ENCODE results near the gene RABAC1. TPM values are rescaled to one million over a fixed set of nuclear protein-coding genes. Genes with fewer than 3 reads are reported as not detected.
"Not testable (repeated sequence)": the region's sequence is repeated elsewhere in the genome, so short reads cannot be mapped to it uniquely, and the experiment has no call there.

RABAC1 gene
- total RNA-seq, 1 experiment from 2014 or later, result 94.0 TPM

- Histone ChIP-seq H4K8ac (replicated peaks; ENCODE audit: insufficient read length, low read depth, low read length) (no peak overlapping the region), H3K4ac (ENCODE audit: low read depth, low read length) (no peak overlapping the region), H2AK5ac (ENCODE audit: insufficient read length, low read length) (no peak overlapping the region), H3T11ph (ENCODE audit: low read length) (no peak overlapping the region), H3K23me2 (ENCODE audit: insufficient read length, low read depth, low read length, poor library complexity, severe bottlenecking) (peaks cover 5% of the 10 kb centered on the region), H4K20me1 (ENCODE audit: control insufficient read depth, insufficient read depth, insufficient read length) (peaks cover 3% of the 10 kb centered on the region), H2BK12ac (ENCODE audit: insufficient read length, low read depth, low read length) (no peak overlapping the region), H2AFZ (ENCODE audit: low read length) (no peak overlapping the region), H2BK5ac (ENCODE audit: insufficient read length, low read length) (no peak overlapping the region), H3K14ac (ENCODE audit: insufficient read depth, low read length) (no peak overlapping the region), H3K79me1 (ENCODE audit: insufficient read depth, low read depth, low read length, poor library complexity, severe bottlenecking) (no peaks in the 10 kb centered on the region), H3K18ac (ENCODE audit: insufficient read length, low read depth, low read length) (no peak overlapping the region), H3K27ac (ENCODE audit: insufficient read length, low read depth, low read length) (no peak overlapping the region), H2BK15ac (ENCODE audit: low read depth, low read length) (no peak overlapping the region), H3K4me1 (ENCODE audit: insufficient read depth, low read length) (no peaks in the 10 kb centered on the region), H3K4me2 (ENCODE audit: insufficient read depth, insufficient read length, low read length) (peak overlapping the region; percentile 35), H2BK120ac (ENCODE audit: low read depth, low read length, poor library complexity, severe bottlenecking) (no peak overlapping the region), H3K79me2 (ENCODE audit: insufficient read depth, low read length) (no peaks in the 10 kb centered on the region), H4K5ac (ENCODE audit: insufficient read length, low read depth, low read length) (no peak overlapping the region), H3K23ac (ENCODE audit: insufficient read length, low read depth, low read length) (no peak overlapping the region), H3K27me3 (ENCODE audit: insufficient read depth, low read length) (peaks cover 91% of the 10 kb centered on the region), H3K9ac (ENCODE audit: extremely low read depth, insufficient read length, low read length) (no peak overlapping the region), H3K56ac (ENCODE audit: insufficient read length, low read depth, low read length) (no peak overlapping the region), H4K91ac (ENCODE audit: insufficient read length, low read depth, low read length) (no peak overlapping the region), H3K9me3 (ENCODE audit: control insufficient read depth, low read depth, low read length) (no peaks in the 10 kb centered on the region), H2BK20ac (ENCODE audit: low read depth, low read length, poor library complexity, severe bottlenecking) (no peak overlapping the region)
- WGBS (ENCODE audit: extremely low coverage, insufficient read length, low lambda C conversion rate), result no CpG with 5 or more reads among the region's 38 CpGs
- Mint-ChIP-seq H3K4me1 (peaks cover 6 to 15% of the 10 kb centered on the region in 2 experiments; a peak in 3 of 4 replicates), H3K36me3 (ENCODE audit: insufficient read depth in 1 of 3, low read depth in 3 of 3) (no peaks in the 10 kb centered on the region), H3K9me3 (peaks cover 0 to 2% of the 10 kb centered on the region in 2 experiments; a peak in 1 of 5 replicates), H3K27me3 (ENCODE audit: low read depth) (no peaks in the 10 kb centered on the region; the same call in none of the 2 replicates), H3K27ac (no peak overlapping the region), H3K4me3 (peak overlapping the region in 1 of 2 experiments; percentile 56; a peak in 1 of 5 replicates)
- no peak for DNase-seq
- no peak for TF ChIP-seq CTCF (conservative IDR thresholded peaks at IDR 0.05)
Observed at GRCh38 chr19:41915021-41915775, 43.9 kb downstream of the RABAC1 start.

GRCh38 chr19:41914424-41914834, 44.7 kb downstream of the RABAC1 start:
- H3K27me3 Mint-ChIP-seq (ENCODE audit: low read depth); H2BK15ac ChIP-seq (ENCODE audit: low read depth, low read length); H3K4me2 ChIP-seq (ENCODE audit: insufficient read depth, insufficient read length, low read length); H3K4ac ChIP-seq (ENCODE audit: low read depth, low read length); H3K9me3 Mint-ChIP-seq; H3K14ac ChIP-seq (ENCODE audit: insufficient read depth, low read length); H3K23ac ChIP-seq (ENCODE audit: insufficient read length, low read depth, low read length); H3K4me1 ChIP-seq (ENCODE audit: insufficient read depth, low read length); H3K79me1 ChIP-seq (ENCODE audit: insufficient read depth, low read depth, low read length, poor library complexity, severe bottlenecking); H3K9me3 ChIP-seq (ENCODE audit: control insufficient read depth, low read depth, low read length); H4K20me1 ChIP-seq (ENCODE audit: control insufficient read depth, insufficient read depth, insufficient read length); H2BK20ac ChIP-seq (ENCODE audit: low read depth, low read length, poor library complexity, severe bottlenecking); H3K79me2 ChIP-seq (ENCODE audit: insufficient read depth, low read length); H3K36me3 Mint-ChIP-seq (ENCODE audit: insufficient read depth in 1 of 3, low read depth in 3 of 3); H3K9ac ChIP-seq (ENCODE audit: extremely low read depth, insufficient read length, low read length); H3K27ac ChIP-seq (ENCODE audit: insufficient read length, low read depth, low read length); H3K27ac Mint-ChIP-seq; H4K5ac ChIP-seq (ENCODE audit: insufficient read length, low read depth, low read length); H3K56ac ChIP-seq (ENCODE audit: insufficient read length, low read depth, low read length); H3K18ac ChIP-seq (ENCODE audit: insufficient read length, low read depth, low read length); DNase-seq; H2BK5ac ChIP-seq (ENCODE audit: insufficient read length, low read length); H2AFZ ChIP-seq (ENCODE audit: low read length); H2BK120ac ChIP-seq (ENCODE audit: low read depth, low read length, poor library complexity, severe bottlenecking); H4K8ac ChIP-seq (replicated peaks; ENCODE audit: insufficient read length, low read depth, low read length); H3K23me2 ChIP-seq (ENCODE audit: insufficient read length, low read depth, low read length, poor library complexity, severe bottlenecking); H4K91ac ChIP-seq (ENCODE audit: insufficient read length, low read depth, low read length); H2AK5ac ChIP-seq (ENCODE audit: insufficient read length, low read length); H3T11ph ChIP-seq (ENCODE audit: low read length); H2BK12ac ChIP-seq (ENCODE audit: insufficient read length, low read depth, low read length): not testable (repeated sequence)
- WGBS (ENCODE audit: extremely low coverage, insufficient read length, low lambda C conversion rate), result no CpG with 5 or more reads among the region's 5 CpGs
- H3K4me3 Mint-ChIP-seq, result peak overlapping the region in 1 of 2 experiments; percentile 76; a peak in 3 of 5 replicates
- H3K4me1 Mint-ChIP-seq, result peaks cover 6 to 15% of the 10 kb centered on the region in 2 experiments; a peak in 3 of 4 replicates
- H3K27me3 ChIP-seq (ENCODE audit: insufficient read depth, low read length), result peaks cover 85% of the 10 kb centered on the region
